ENCODE data around the gene PPIP5K1. TPM values are rescaled to one million over a fixed set of nuclear protein-coding genes. Genes with fewer than 3 reads are reported as not detected.

Gene PPIP5K1
- total RNA-seq, 1 donor from 2014 or later: 31.6 TPM

DNA sequence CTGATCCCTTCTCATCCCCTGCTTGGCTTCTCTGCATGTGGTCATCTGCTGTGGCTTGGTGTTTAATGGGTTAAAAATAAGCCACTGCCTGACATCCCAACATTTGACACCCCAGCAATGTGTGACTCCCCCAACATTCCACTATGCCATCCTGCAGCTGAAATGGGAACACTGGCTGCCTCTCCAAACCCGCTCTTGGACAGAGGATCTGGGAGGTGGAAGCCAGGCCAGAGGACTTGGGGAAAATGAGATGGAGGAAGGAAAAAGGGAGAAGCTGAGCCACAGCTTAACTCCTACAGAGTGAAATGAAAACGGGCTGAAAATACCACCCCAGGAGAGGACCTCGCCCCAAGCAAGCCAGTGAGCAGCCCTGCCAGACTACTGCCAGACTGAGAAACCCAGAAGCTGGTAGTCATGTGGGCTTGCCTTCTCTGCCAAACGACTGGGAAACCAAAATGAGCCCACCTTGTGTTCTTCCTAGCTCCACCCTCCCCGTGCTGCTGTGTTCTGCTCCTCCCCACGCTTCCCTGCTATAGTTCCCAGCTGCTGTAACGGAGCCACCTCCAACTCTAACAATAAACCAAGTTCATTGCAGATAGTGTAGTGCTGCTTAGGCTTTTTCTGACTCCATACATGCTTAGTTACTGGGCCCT is 58.9 kb downstream of the PPIP5K1 start:
- Histone ChIP-seq H3K9me3 (no peaks in the 10 kb centered on the region), H3K4me1 (no peaks in the 10 kb centered on the region), H3K36me3 (peaks cover 10% of the 10 kb centered on the region), H3K27ac (no peak overlapping the region), H3K27me3 (ENCODE audit: low read depth) (no peaks in the 10 kb centered on the region), H3K4me3 (no peak overlapping the region)
- ATAC-seq: no peak
- no peak for DNase-seq
- TF ChIP-seq, protein P1, sequence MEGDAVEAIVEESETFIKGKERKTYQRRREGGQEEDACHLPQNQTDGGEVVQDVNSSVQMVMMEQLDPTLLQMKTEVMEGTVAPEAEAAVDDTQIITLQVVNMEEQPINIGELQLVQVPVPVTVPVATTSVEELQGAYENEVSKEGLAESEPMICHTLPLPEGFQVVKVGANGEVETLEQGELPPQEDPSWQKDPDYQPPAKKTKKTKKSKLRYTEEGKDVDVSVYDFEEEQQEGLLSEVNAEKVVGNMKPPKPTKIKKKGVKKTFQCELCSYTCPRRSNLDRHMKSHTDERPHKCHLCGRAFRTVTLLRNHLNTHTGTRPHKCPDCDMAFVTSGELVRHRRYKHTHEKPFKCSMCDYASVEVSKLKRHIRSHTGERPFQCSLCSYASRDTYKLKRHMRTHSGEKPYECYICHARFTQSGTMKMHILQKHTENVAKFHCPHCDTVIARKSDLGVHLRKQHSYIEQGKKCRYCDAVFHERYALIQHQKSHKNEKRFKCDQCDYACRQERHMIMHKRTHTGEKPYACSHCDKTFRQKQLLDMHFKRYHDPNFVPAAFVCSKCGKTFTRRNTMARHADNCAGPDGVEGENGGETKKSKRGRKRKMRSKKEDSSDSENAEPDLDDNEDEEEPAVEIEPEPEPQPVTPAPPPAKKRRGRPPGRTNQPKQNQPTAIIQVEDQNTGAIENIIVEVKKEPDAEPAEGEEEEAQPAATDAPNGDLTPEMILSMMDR (IDR thresholded peaks at IDR 0.05): no peak
- intact Hi-C loops (cut with DNase I): no loop called here

DNA sequence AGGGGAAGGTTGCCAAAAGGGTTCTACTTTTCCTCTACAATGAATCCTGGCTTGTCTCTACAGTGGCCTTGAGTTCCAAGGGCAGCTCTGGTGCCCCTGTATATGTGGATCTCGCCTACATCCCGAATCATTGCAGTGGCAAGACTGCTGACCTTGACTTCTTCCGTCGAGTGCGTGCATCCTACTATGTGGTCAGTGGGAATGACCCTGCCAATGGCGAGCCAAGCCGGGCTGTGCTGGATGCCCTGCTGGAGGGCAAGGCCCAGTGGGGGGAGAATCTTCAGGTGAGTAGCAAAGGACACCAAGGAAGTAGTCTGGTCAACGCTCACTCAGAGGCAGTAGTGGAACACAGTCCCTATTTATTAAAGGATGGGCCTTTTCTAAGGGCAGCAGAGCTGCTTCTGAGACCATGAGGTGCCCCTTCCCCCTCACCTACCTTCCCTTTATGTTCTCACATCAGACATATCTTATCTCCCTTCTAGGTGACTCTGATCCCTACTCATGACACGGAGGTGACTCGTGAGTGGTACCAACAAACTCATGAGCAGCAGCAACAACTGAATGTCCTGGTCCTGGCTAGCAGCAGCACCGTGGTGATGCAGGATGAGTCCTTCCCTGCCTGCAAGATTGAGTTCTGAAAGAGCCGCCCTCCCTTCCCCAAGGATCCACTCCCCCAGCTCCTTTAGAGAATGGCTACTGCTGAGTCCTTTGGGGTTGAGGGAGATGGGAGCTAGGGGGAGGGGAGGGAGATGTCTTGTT is 60.2 kb downstream of the PPIP5K1 start:
- DNase-seq (no peak), ATAC-seq (no peak)
- H3K4me1 ChIP-seq: no peaks in the 10 kb centered on the region
- H3K27ac ChIP-seq: no peak overlapping the region
- TF ChIP-seq, protein P1 (IDR thresholded peaks at IDR 0.05): no peak
- no peaks in the 10 kb centered on the region for H3K27me3 ChIP-seq (ENCODE audit: low read depth)
- peaks cover 7% of the 10 kb centered on the region for H3K36me3 ChIP-seq
- no peak overlapping the region for H3K4me3 ChIP-seq
- intact Hi-C loops (cut with DNase I): no loop called here
- no peaks in the 10 kb centered on the region for H3K9me3 ChIP-seq

DNA sequence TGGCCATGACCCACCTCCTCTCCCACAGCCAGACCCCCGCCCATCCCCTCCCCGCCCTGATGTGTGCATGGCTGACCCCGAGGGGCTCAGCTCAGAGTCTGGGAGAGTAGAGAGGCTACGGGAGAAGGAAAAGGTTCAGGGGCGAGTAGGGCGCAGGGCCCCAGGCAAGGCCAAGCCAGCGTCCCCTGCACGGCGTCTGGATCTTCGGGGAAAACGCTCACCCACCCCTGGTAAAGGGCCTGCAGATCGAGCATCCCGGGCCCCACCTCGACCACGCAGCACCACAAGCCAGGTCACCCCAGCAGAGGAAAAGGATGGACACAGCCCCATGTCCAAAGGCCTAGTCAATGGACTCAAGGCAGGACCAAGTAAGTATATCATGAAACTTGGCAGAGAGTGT is 60.9 kb downstream of the PPIP5K1 start:
- TF ChIP-seq, protein P1 (IDR thresholded peaks at IDR 0.05): no peak
- DNase-seq: no peak

DNA sequence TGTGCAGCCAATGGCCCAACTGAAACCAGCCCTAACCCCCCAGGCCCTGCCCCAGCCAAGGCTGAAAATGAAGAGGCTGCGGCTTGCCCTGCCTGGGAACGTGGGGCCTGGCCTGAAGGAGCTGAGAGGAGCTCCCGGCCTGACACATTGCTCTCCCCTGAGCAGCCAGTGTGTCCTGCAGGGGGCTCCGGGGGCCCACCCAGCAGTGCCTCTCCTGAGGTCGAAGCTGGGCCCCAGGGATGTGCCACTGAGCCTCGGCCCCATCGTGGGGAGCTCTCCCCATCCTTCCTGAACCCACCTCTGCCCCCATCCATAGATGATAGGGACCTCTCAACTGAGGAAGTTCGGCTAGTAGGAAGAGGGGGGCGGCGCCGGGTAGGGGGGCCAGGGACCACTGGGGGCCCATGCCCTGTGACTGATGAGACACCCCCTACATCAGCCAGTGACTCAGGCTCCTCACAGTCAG is 61.4 kb downstream of the PPIP5K1 start:
- Histone ChIP-seq H3K27ac (no peak overlapping the region), H3K4me1 (no peaks in the 10 kb centered on the region), H3K27me3 (ENCODE audit: low read depth) (no peaks in the 10 kb centered on the region), H3K36me3 (no peaks in the 10 kb centered on the region), H3K4me3 (no peak overlapping the region), H3K9me3 (no peaks in the 10 kb centered on the region)
- ATAC-seq (no peak), DNase-seq (no peak)
- TF ChIP-seq, protein P1 (IDR thresholded peaks at IDR 0.05): no peak
- intact Hi-C loops (cut with DNase I): no loop called here

More for the DNA sequence above, 60.9 kb downstream of the PPIP5K1 start:
- Histone ChIP-seq H3K27me3 (ENCODE audit: low read depth) (no peaks in the 10 kb centered on the region), H3K9me3 (no peaks in the 10 kb centered on the region), H3K27ac (no peak overlapping the region), H3K4me3 (no peak overlapping the region), H3K36me3 (peaks cover under 1% of the 10 kb centered on the region), H3K4me1 (no peaks in the 10 kb centered on the region)
- no peak for ATAC-seq
- intact Hi-C loops (cut with DNase I): no loop called here

DNA sequence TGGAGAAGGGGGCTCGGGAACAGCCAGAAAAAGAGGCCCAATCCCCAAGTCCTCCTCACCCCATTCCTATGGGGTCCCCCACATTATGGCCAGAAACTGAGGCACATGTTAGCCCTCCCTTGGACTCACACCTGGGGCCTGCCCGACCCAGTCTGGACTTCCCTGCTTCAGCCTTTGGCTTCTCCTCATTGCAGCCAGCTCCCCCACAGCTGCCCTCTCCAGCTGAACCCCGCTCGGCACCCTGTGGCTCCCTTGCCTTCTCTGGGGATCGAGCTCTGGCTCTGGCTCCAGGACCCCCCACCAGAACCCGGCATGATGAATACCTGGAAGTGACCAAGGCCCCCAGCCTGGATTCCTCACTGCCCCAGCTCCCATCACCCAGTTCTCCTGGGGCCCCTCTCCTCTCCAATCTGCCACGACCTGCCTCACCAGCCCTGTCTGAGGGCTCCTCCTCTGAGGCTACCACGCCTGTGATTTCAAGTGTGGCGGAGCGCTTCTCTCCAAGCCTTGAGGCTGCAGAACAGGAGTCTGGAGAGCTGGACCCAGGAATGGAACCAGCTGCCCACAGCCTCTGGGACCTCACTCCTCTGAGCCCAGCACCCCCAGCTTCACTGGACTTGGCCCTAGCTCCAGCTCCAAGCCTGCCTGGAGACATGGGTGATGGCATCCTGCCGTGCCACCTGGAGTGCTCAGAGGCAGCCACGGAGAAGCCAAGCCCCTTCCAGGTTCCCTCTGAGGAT is 62.0 kb downstream of the PPIP5K1 start:
- no peak for DNase-seq
- no peaks in the 10 kb centered on the region for H3K36me3 ChIP-seq

More for the DNA sequence above, 62.0 kb downstream of the PPIP5K1 start:
- ATAC-seq: no peak
- Histone ChIP-seq H3K27me3 (ENCODE audit: low read depth) (no peaks in the 10 kb centered on the region), H3K4me3 (no peak overlapping the region), H3K4me1 (no peaks in the 10 kb centered on the region), H3K9me3 (no peaks in the 10 kb centered on the region), H3K27ac (no peak overlapping the region)
- TF ChIP-seq, protein P1 (IDR thresholded peaks at IDR 0.05): no peak
- intact Hi-C loops (cut with DNase I): no loop called here

All from lower lobe of right lung (tissue), 2 donors.